Progenitor cell of endocrine pancreas (in vitro differentiated cells): ENCODE data around the gene PHACTR1. TPM values are rescaled to one million over a fixed set of nuclear protein-coding genes. Genes with fewer than 3 reads are reported as not detected.
A peak's percentile ranks its signal among the peaks of the same experiment; 100 is the strongest.

Experiments
- DNase-seq: peaks from one replicate; pipeline ENCODE4 v3.0.0; 2021; ENCODE audit warnings: low spot score; ENCODE audit not compliant: unreplicated experiment
- H3K27ac Mint-ChIP-seq: 2 replicates; pipeline ENCODE4 v1.8.0; 2021; ENCODE audit warnings: mild to moderate bottlenecking, moderate library complexity, mixed read lengths
- H3K27me3 Mint-ChIP-seq: 2 replicates; pipeline ENCODE4 v1.8.0; 2021; ENCODE audit warnings: mixed read lengths
- H3K36me3 Mint-ChIP-seq: 2 replicates; pipeline ENCODE4 v1.8.0; 2022; ENCODE audit warnings: mixed read lengths; ENCODE audit not compliant: insufficient read depth
- H3K4me1 Mint-ChIP-seq: 2 replicates; pipeline ENCODE4 v1.8.0; 2021; ENCODE audit warnings: low read depth, mixed read lengths
- H3K4me3 Mint-ChIP-seq: 2 replicates; pipeline ENCODE4 v1.8.0; 2021; ENCODE audit warnings: low read depth, mild to moderate bottlenecking, moderate library complexity, mixed read lengths
- H3K9me3 Mint-ChIP-seq: 2 replicates; pipeline ENCODE4 v1.8.0; 2021; ENCODE audit warnings: low read depth, mixed read lengths
- total RNA-seq: library from RNA; stranded (reverse); gene quantifications from 2 replicates; pipeline ENCODE4 v1.2.1, GENCODE V29; 2021
- TF ChIP-seq, protein P1 (sequence below): fragments of 200-600 bp; sonication (generic); IDR thresholded peaks from one replicate; pipeline ENCODE4 v1.5.0; 2021; ENCODE audit warnings: antibody characterized with exemption, mild to moderate bottlenecking; ENCODE audit not compliant: unreplicated experiment

PHACTR1 gene
- total RNA-seq, 1 donor from 2014 or later, result 8.6 TPM

DNA sequence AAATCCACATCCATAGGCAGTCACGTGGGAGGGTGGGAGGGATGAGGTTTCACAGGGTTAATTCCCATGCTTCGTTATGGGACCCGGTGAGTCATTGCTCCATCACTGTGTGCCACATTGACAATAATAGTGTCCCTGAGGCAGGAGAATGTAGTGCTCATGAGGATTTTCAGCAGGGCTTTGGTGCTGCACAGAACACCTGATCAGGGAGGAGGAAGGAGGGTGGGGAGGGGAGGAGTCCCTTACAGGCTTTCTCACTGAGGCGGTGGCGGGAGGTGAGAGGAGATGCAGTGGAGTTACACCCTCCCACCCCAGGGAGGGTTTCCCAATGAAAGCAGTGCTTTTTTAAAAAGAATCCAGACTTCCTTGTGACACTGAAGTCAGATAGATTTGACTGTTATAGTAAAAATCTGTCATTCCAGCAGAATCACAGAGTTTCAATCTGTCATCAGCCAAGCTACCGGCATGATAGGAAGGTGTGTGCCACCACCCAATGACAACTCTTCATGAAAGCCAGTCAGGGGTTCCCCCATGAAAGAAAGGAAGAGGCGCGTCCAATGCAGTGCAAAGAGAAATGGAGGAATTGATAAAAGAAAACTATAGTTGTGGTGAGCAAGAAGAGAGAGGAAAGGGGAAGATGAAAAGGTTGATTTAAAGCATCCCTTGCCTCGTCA is 467.0 kb downstream of the PHACTR1 start:
- Mint-ChIP-seq H3K27me3 (peaks cover 16% of the 10 kb centered on the region), H3K4me3 (no peak overlapping the region), H3K36me3 (no peaks in the 10 kb centered on the region), H3K27ac (no peak overlapping the region), H3K4me1 (peaks cover 13% of the 10 kb centered on the region), H3K9me3 (no peaks in the 10 kb centered on the region)
- TF ChIP-seq, protein P1, sequence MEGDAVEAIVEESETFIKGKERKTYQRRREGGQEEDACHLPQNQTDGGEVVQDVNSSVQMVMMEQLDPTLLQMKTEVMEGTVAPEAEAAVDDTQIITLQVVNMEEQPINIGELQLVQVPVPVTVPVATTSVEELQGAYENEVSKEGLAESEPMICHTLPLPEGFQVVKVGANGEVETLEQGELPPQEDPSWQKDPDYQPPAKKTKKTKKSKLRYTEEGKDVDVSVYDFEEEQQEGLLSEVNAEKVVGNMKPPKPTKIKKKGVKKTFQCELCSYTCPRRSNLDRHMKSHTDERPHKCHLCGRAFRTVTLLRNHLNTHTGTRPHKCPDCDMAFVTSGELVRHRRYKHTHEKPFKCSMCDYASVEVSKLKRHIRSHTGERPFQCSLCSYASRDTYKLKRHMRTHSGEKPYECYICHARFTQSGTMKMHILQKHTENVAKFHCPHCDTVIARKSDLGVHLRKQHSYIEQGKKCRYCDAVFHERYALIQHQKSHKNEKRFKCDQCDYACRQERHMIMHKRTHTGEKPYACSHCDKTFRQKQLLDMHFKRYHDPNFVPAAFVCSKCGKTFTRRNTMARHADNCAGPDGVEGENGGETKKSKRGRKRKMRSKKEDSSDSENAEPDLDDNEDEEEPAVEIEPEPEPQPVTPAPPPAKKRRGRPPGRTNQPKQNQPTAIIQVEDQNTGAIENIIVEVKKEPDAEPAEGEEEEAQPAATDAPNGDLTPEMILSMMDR, result no peak
- DNase-seq, result no peak

DNA sequence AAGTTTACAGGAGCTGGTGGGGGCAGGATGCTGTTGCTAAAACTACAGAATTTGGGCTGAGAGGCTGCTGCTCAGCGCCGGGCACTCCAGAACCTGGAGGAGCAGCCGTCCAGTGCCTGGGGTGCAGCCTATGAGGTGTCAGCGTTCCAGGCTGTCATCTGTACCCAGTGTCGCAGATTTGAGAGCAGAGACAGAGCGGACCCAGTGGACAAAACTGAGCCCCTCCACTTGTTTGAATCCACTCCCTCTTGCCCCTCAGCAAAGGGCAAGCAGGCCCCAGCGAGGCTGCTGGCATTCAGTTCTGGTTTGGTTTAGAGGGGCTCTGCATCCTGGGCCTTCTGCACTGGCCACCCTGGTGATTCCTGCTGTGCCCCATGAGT is 467.5 kb downstream of the PHACTR1 start:
- no peak overlapping the region for H3K4me3 Mint-ChIP-seq
- no peak for DNase-seq
- H3K27me3 Mint-ChIP-seq, result peaks cover 16% of the 10 kb centered on the region
- H3K4me1 Mint-ChIP-seq, result peaks cover 13% of the 10 kb centered on the region
- H3K27ac Mint-ChIP-seq, result no peak overlapping the region
- no peaks in the 10 kb centered on the region for H3K36me3 Mint-ChIP-seq
- H3K9me3 Mint-ChIP-seq, result no peaks in the 10 kb centered on the region
- TF ChIP-seq, protein P1, result no peak

DNA sequence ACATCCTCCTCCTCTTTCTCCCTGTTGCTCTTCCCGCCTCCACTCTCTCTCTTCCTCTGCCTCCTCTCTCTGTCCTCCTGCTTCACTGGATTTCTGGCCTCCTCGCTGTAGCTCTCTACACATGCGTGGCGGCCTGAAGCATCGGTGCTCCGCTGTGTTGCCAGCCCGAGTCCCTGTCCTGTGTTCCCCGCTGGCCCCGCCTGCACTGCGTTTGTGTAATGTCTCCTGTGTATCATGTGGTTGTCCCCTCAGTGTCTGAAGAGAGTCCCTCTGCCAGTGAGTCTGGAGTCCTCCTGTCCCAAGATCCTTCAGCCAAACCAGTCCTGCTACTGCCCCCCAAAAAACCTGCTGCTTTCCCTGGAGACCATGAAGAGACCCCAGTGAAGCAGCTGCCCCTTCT is 468.0 kb downstream of the PHACTR1 start:
- Mint-ChIP-seq H3K9me3 (no peaks in the 10 kb centered on the region), H3K36me3 (no peaks in the 10 kb centered on the region), H3K27me3 (peaks cover 16% of the 10 kb centered on the region), H3K4me1 (peaks cover 13% of the 10 kb centered on the region), H3K4me3 (no peak overlapping the region), H3K27ac (peak overlapping the region; percentile 86)
- no peak for DNase-seq
- TF ChIP-seq, protein P1, result no peak

DNA sequence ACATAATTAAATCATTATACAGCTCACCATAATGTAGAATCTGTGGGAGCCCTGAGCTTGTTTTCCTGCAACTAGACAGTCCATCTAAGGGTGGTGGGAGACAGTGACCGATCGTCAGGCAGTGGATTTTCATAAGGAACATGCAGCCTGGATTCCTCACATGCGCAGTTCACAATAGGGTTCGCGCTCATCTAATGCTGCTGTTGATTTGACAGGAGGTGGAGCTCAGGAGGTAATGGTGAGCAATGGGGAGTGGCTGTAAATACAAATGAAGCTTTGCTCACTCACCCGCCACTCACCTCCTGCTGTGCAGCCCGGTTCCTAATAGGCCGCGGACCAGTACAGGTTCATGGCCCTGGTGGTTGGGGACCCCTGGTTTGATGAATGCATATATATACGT is 470.3 kb downstream of the PHACTR1 start:
- Mint-ChIP-seq H3K9me3 (no peaks in the 10 kb centered on the region), H3K36me3 (no peaks in the 10 kb centered on the region), H3K4me1 (peaks cover 9% of the 10 kb centered on the region), H3K4me3 (no peak overlapping the region), H3K27ac (no peak overlapping the region), H3K27me3 (peaks cover 16% of the 10 kb centered on the region)
- DNase-seq, result no peak
- TF ChIP-seq, protein P1, result no peak

- Mint-ChIP-seq H3K27ac (no peak overlapping the region), H3K4me3 (no peak overlapping the region), H3K27me3 (peaks cover 16% of the 10 kb centered on the region), H3K9me3 (no peaks in the 10 kb centered on the region), H3K4me1 (peaks cover 9% of the 10 kb centered on the region), H3K36me3 (no peaks in the 10 kb centered on the region)
- no peak for DNase-seq
- TF ChIP-seq, protein P1, result no peak
Measured at GRCh38 chr6:13187692-13188091, 471.1 kb downstream of the PHACTR1 start.
